ENCODE results near the gene THAP3. TPM values are rescaled to one million over a fixed set of nuclear protein-coding genes. Genes with fewer than 3 reads are reported as not detected.

Gene THAP3
- total and polyA plus RNA-seq, 2 of the 8 experiments (the other 6 are each of a cell fraction or from before 2014, with no cell fraction given): 8.2 to 15.3 TPM

- no peak for TF ChIP-seq JUND (IDR thresholded peaks at IDR 0.05; ENCODE audit: low read length)
- no peak for TF ChIP-seq TEAD4 (IDR thresholded peaks at IDR 0.05; ENCODE audit: low read depth, low read length)
- no peak for TF ChIP-seq SRF (IDR thresholded peaks at IDR 0.05; ENCODE audit: low read depth, low read length)
Observed at GRCh38 chr1:6653436-6654290, 29.0 kb downstream of the THAP3 start (continued).

All from H1 (cell line).